PC-3 (cell line): ENCODE results near the gene HIVEP3. TPM values are rescaled to one million over a fixed set of nuclear protein-coding genes. Genes with fewer than 3 reads are reported as not detected.

Experiments
- ATAC-seq: fragments of 200-7000 bp; cut with Tn5 transposase; 2 replicates; pipeline ENCODE4 v1.9.1; 2020; ENCODE audit warnings: mild to moderate bottlenecking, moderate library complexity
- BruUV-seq: library from RNA; stranded (reverse); fragments of 400-500 nt; replicated peaks from 2 replicates; lab custom pipeline; 2021; lab: Mats Ljungman, UMichigan
- CTCF ChIA-PET: fragments of 300-600 bp; sonication (Branson Sonifier 250); formaldehyde crosslinking; loops from one replicate; lab custom pipeline; 2022; ENCODE audit warnings: antibody characterized with exemption; lab: Charles Lee
- POLR2A ChIA-PET: fragments of 300-600 bp; sonication (Branson Sonifier 250); formaldehyde crosslinking; loops from one replicate; lab custom pipeline; 2022; ENCODE audit warnings: antibody characterized with exemption; ENCODE audit not compliant: unreplicated experiment; lab: Charles Lee
- DNase-seq: peaks from one replicate; pipeline ENCODE4 v3.0.0-alpha.2; 2015
- H2AFZ ChIP-seq: fragments of 300-600 bp; sonication (generic); 2 replicates; pipeline ENCODE4 v1.6.0; 2016; ENCODE audit warnings: antibody characterized with exemption, low read length
- H3F3A ChIP-seq: fragments of 300-600 bp; sonication (generic); one replicate; pipeline ENCODE4 v1.6.0; 2017; ENCODE audit warnings: antibody characterized with exemption, low read length, control low read depth, mild to moderate bottlenecking; ENCODE audit not compliant: unreplicated experiment
- H3K27ac ChIP-seq: fragments of 300-600 bp; sonication (generic); 2 replicates; pipeline ENCODE4 v1.5.1; 2016; ENCODE audit warnings: mild to moderate bottlenecking, low read length
- H3K27me3 ChIP-seq: fragments of 300-600 bp; sonication (generic); 2 replicates; pipeline ENCODE4 v1.6.1; 2016; ENCODE audit warnings: low read length, mixed read lengths
- H3K36me3 ChIP-seq: fragments of 300-600 bp; sonication (generic); 2 replicates; pipeline ENCODE4 v1.6.1; 2016; ENCODE audit warnings: low read depth, mixed run types, low read length, mixed read lengths
- H3K4me1 ChIP-seq: fragments of 300-600 bp; sonication (generic); 2 replicates; pipeline ENCODE4 v1.5.1; 2016; ENCODE audit warnings: low read length; ENCODE audit not compliant: insufficient read depth
- H3K4me2 ChIP-seq: fragments of 300-600 bp; sonication (generic); 2 replicates; pipeline ENCODE4 v1.6.0; 2016; ENCODE audit warnings: low read length
- H3K4me3 ChIP-seq: fragments of 300-600 bp; sonication (generic); 2 replicates; pipeline ENCODE4 v1.5.1; 2016; ENCODE audit warnings: mild to moderate bottlenecking, low read length, mixed read lengths
- H3K79me2 ChIP-seq: fragments of 300-600 bp; sonication (generic); 2 replicates; pipeline ENCODE4 v1.6.1; 2017; ENCODE audit warnings: low read length, mixed read lengths
- H3K9ac ChIP-seq: fragments of 300-600 bp; sonication (generic); 2 replicates; pipeline ENCODE4 v1.6.0; 2016; ENCODE audit warnings: mild to moderate bottlenecking, low read length
- H3K9me2 ChIP-seq: fragments of 300-600 bp; sonication (generic); replicated peaks from 2 replicates; pipeline ENCODE4 v1.6.1; 2016; ENCODE audit warnings: mixed run types, low read length, mixed read lengths
- H3K9me3 ChIP-seq: fragments of 300-600 bp; sonication (generic); 2 replicates; pipeline ENCODE4 v1.6.1; 2016; ENCODE audit warnings: low read length, mixed read lengths
- H4K20me1 ChIP-seq: fragments of 300-600 bp; sonication (generic); 2 replicates; pipeline ENCODE4 v1.6.1; 2016; ENCODE audit warnings: low read length, mixed read lengths
- CTCF ChIP-seq: fragments of 300-600 bp; sonication (generic); conservative IDR thresholded peaks from 2 replicates; pipeline ENCODE4 v1.5.1; 2017; ENCODE audit warnings: antibody characterized with exemption, low read depth, mild to moderate bottlenecking, low read length
- EZH2 ChIP-seq: fragments of 300-600 bp; sonication (generic); IDR thresholded peaks from one replicate; pipeline ENCODE4 v1.6.1; 2017; ENCODE audit warnings: antibody characterized with exemption, mild to moderate bottlenecking, low read length; ENCODE audit not compliant: unreplicated experiment
- EZH2phosphoT487 ChIP-seq: fragments of 300-600 bp; sonication (generic); IDR thresholded peaks from 2 replicates; pipeline ENCODE4 v1.6.1; 2018; ENCODE audit warnings: mild to moderate bottlenecking, antibody characterized with exemption, low read length, borderline replicate concordance
- intact Hi-C: fragments of 100-400 bp; cut with micrococcal nuclease; formaldehyde crosslinking; loops from 2 replicates; pipeline ENCODE4 v1.9.0; 2023
- total RNA-seq: library from RNA; depleted of rRNA; stranded (reverse); fragments of >200 nt; gene quantifications from 2 replicates; pipeline ENCODE4 v1.2.3, GENCODE V29; 2014

HIVEP3 gene
- total RNA-seq, 1 experiment from 2014 or later, result 9.8 TPM

DNA sequence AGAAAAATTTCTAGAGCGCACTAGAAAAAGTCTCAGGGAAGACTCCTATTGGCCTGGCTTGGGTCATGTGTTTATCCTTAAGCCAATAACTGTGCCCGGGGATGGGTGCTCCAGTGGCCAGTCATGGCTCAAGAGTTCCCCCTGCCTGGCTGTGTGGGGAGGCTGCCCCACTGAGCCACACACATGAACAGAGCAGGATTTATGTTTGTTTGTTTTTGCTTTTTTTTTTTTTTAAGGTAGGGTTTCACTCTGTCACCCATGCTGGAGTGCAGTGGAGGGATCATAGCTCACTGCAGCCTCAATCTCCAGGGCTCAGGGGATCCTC, 456.1 kb downstream of the HIVEP3 start:
- H3K9me3 ChIP-seq, result no peaks in the 10 kb centered on the region
- H3F3A ChIP-seq, result no peaks in the 10 kb centered on the region
- DNase-seq, result no peak
- no peak overlapping the region for H3K4me3 ChIP-seq
- H3K27me3 ChIP-seq, result no peaks in the 10 kb centered on the region
- H3K4me1 ChIP-seq, result no peaks in the 10 kb centered on the region
- H3K9me2 ChIP-seq, result no peaks in the 10 kb centered on the region
- no peak for TF ChIP-seq CTCF
- TF ChIP-seq EZH2, result no peak
- no peak for TF ChIP-seq EZH2phosphoT487
- no peaks in the 10 kb centered on the region for H4K20me1 ChIP-seq
- H2AFZ ChIP-seq, result no peak overlapping the region
- CTCF ChIA-PET, result interaction anchor here (1.0 kb wide), 1 partner anchor 22 kb away, joined by 3 read pairs; the partner anchor contains the start of gene EDN2
- no peaks in the 10 kb centered on the region for H3K36me3 ChIP-seq
- POLR2A ChIA-PET, result no interaction called here
- no TSS peak for BruUV-seq
- H3K4me2 ChIP-seq, result no peak overlapping the region
- no peak overlapping the region for H3K9ac ChIP-seq
- no peak for ATAC-seq
- H3K79me2 ChIP-seq, result no peaks in the 10 kb centered on the region
- intact Hi-C loops, result no loop called here
- no peak overlapping the region for H3K27ac ChIP-seq

DNA sequence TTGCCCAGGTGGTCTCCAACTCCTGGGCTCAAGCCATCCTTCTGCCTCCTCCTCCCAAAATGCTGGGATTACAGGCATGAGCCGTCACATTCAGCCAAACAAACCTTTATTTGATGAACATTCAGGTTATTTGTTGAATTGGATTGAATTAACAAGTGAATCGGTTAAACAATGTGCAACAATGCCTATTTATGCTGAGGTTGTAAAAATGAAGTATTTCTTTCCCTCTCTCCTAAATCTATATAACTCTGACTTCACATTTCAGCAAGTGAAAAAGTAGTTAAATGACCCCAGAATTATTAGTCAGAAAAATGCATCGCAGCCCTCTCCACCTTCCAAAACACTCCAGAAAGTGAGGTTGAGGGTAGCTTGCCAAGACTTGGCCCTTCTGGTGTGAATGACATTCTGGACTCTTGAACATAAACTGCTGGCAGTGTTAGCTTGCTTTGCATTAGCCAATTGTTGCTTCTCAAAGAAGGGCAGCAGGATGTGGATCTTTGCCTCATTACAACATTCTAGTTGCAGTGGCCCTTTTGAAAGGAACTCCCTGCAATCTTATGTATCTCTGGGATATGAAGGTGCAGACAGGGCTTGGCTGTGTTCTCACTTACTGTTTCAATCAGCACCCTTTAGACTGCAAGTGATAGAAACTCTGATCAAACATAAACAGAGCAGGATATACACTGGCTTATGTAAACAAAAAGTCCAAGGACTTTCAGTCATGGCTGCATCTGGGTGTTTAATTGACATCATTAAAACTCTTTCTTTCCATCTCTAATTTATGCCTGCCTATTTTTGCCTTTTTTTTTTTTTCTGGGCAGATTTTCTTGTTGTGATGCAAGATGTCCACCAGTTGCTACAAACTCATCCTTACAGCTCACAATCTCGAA, 456.7 kb downstream of the HIVEP3 start:
- intact Hi-C loops, result no loop called here
- Histone ChIP-seq H3K36me3 (no peaks in the 10 kb centered on the region), H3K9me3 (no peaks in the 10 kb centered on the region), H3K4me1 (no peaks in the 10 kb centered on the region), H3K4me3 (no peak overlapping the region), H3K9ac (no peak overlapping the region), H4K20me1 (no peaks in the 10 kb centered on the region), H3K27ac (no peak overlapping the region), H3K79me2 (no peaks in the 10 kb centered on the region), H3K27me3 (no peaks in the 10 kb centered on the region), H3K4me2 (no peak overlapping the region), H3F3A (no peaks in the 10 kb centered on the region), H3K9me2 (no peaks in the 10 kb centered on the region), H2AFZ (no peak overlapping the region)
- POLR2A ChIA-PET, result no interaction called here
- ATAC-seq (no peak), DNase-seq (no peak)
- no peak for TF ChIP-seq CTCF
- no peak for TF ChIP-seq EZH2
- no peak for TF ChIP-seq EZH2phosphoT487
- no TSS peak for BruUV-seq
- CTCF ChIA-PET, result interaction anchor here (1.0 kb wide), 1 partner anchor 22 kb away, joined by 3 read pairs; the partner anchor contains the start of gene EDN2

GRCh38 chr1:41456847-41457540, 461.7 kb downstream of the HIVEP3 start:
- Histone ChIP-seq H2AFZ (no peak overlapping the region), H3K4me1 (no peaks in the 10 kb centered on the region), H3F3A (no peaks in the 10 kb centered on the region), H3K9me3 (no peaks in the 10 kb centered on the region), H4K20me1 (no peaks in the 10 kb centered on the region), H3K9me2 (no peaks in the 10 kb centered on the region), H3K4me3 (no peak overlapping the region), H3K27me3 (no peaks in the 10 kb centered on the region), H3K36me3 (no peaks in the 10 kb centered on the region), H3K79me2 (no peaks in the 10 kb centered on the region), H3K27ac (no peak overlapping the region), H3K9ac (no peak overlapping the region), H3K4me2 (no peak overlapping the region)
- CTCF ChIA-PET, result no interaction called here
- ATAC-seq (no peak), DNase-seq (no peak)
- POLR2A ChIA-PET, result no interaction called here
- no TSS peak for BruUV-seq
- TF ChIP-seq EZH2, result no peak
- no peak for TF ChIP-seq EZH2phosphoT487
- TF ChIP-seq CTCF, result no peak
- intact Hi-C loops, result no loop called here
